ENCODE measurements around the gene LLGL2.

LLGL2 gene

GRCh38 chr17:75621489-75621888, 96.0 kb downstream of the LLGL2 start:
- Histone ChIP-seq H3K27ac (no peak overlapping the region), H3K27me3 (ENCODE audit: insufficient read depth, low read depth, severe bottlenecking) (no peaks in the 10 kb centered on the region), H3K36me3 (peaks cover 6% of the 10 kb centered on the region), H3K9me3 (ENCODE audit: severe bottlenecking) (no peaks in the 10 kb centered on the region), H3K4me3 (ENCODE audit: low read depth, low read length) (no peak overlapping the region)
- no peak for TF ChIP-seq CTCF (IDR thresholded peaks at IDR 0.05; ENCODE audit: low read depth, low read length)
- DNase-seq = no peak

- TF ChIP-seq CTCF (IDR thresholded peaks at IDR 0.05; ENCODE audit: low read depth, low read length) = no peak
- no peaks in the 10 kb centered on the region for H3K9me3 ChIP-seq (ENCODE audit: severe bottlenecking)
- no peak overlapping the region for H3K4me3 ChIP-seq (ENCODE audit: low read depth, low read length)
- H3K27ac ChIP-seq = no peak overlapping the region
- H3K27me3 ChIP-seq (ENCODE audit: insufficient read depth, low read depth, severe bottlenecking) = no peaks in the 10 kb centered on the region
- peak; percentile 21 for DNase-seq
- H3K36me3 ChIP-seq = peaks cover 12% of the 10 kb centered on the region
These were observed 96.6 kb downstream of the LLGL2 start for GRCh38 chr17:75622076-75622475.

DNA sequence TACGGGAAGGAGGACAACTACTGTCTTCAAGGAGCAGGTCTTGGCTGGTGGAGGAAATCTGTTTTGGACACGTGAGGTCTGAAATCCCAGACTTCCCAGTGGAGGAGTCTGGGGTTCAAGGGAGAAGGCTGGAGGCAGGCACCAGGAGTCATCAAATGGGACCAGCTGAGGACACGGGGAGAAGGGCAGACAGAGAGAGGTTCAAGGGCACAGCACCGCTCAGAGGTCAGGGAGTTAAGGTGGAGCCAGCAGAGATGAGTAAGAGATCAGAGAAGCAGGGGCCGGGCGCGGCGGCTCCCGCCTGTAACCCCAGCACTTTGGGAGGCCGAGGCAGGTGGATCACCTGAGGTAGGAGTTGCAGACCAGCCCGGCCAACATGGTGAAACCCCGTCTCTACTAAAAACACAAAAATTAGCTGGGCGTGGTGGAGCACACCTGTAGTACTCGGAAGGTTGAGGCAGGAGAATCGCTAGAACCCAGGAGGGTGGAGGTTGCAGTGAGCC, 97.3 kb downstream of the LLGL2 start:
- no peak for TF ChIP-seq CTCF (IDR thresholded peaks at IDR 0.05; ENCODE audit: low read depth, low read length)
- Histone ChIP-seq H3K9me3 (ENCODE audit: severe bottlenecking) (no peaks in the 10 kb centered on the region), H3K27ac (no peak overlapping the region), H3K36me3 (peaks cover 17% of the 10 kb centered on the region), H3K4me3 (ENCODE audit: low read depth, low read length) (no peak overlapping the region), H3K27me3 (ENCODE audit: insufficient read depth, low read depth, severe bottlenecking) (no peaks in the 10 kb centered on the region)
- no peak for DNase-seq

- DNase-seq = no peak
- Histone ChIP-seq H3K4me3 (ENCODE audit: low read depth, low read length) (no peak overlapping the region), H3K27ac (no peak overlapping the region), H3K9me3 (ENCODE audit: severe bottlenecking) (no peaks in the 10 kb centered on the region), H3K27me3 (ENCODE audit: insufficient read depth, low read depth, severe bottlenecking) (no peaks in the 10 kb centered on the region), H3K36me3 (peaks cover 17% of the 10 kb centered on the region)
- TF ChIP-seq CTCF (IDR thresholded peaks at IDR 0.05; ENCODE audit: low read depth, low read length) = no peak
These were observed 97.9 kb downstream of the LLGL2 start for GRCh38 chr17:75623386-75623785.

- Histone ChIP-seq H3K9me3 (ENCODE audit: severe bottlenecking) (no peaks in the 10 kb centered on the region), H3K4me3 (ENCODE audit: low read depth, low read length) (no peak overlapping the region), H3K27me3 (ENCODE audit: insufficient read depth, low read depth, severe bottlenecking) (no peaks in the 10 kb centered on the region), H3K27ac (no peak overlapping the region), H3K36me3 (peaks cover 17% of the 10 kb centered on the region)
- TF ChIP-seq CTCF (IDR thresholded peaks at IDR 0.05; ENCODE audit: low read depth, low read length) = no peak
- DNase-seq = no peak
These were observed 98.5 kb downstream of the LLGL2 start for GRCh38 chr17:75624021-75624420.
